ENCODE measurements around the gene LAMA3.
A peak's percentile ranks its signal among the peaks of the same experiment; 100 is the strongest.

The LAMA3 gene

DNA sequence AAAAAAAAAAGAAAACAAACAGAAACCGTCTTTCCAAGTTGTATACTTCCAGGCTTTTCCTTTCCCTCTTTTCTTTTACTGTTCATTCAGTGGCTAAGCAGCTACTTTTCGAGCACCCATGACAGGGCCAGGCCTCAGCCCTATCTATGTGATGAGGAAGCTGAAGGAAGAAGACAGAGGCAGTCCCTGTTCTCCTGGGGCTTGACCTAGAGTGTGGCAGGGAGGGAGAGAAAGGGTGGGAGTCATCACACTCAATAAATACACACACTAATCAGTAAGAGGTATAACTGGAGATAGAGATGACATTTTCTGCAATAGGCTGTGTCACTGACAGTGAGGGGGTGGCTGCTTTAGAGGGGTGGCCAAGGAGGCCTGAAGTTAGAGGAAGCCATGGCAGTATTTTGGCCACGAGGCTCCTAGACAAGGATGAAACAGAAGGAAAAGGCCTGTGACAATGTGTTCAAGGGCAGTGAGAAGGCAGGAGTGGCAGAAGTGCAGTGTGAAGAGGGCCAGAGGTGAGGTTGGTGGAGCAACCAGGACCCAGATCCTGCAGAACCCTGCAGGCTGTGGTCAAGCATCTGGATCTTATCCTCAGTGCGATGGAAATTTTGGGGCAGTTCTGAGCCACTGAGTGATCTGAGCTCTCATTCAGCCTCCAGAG, 193.5 kb downstream of the LAMA3 start:
- no peak for DNase-seq

DNA sequence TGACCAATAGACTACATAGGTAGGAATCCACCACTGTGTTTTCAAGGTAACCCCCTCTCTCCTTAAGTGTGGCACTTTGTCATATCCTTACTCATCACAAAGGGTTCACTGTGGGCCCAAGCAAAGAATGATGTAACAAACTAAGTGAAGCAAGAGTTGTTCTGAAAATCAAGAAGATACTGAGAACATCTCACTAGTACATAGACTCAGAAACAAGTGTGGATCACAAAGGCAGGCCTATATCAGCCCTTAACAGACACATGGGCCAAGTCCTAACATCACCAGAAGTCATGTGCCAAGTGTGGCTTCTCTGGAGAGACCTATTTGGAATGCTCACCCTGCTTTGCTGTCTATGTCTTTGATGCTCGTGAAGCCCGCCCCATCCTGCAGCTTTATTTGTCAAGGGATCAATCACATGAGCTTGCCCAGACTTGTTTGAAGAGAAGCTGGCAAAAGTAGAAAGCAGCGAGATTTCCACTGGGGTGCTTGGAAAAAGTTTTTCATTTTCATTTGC, 194.1 kb downstream of the LAMA3 start:
- no peak for DNase-seq

DNA sequence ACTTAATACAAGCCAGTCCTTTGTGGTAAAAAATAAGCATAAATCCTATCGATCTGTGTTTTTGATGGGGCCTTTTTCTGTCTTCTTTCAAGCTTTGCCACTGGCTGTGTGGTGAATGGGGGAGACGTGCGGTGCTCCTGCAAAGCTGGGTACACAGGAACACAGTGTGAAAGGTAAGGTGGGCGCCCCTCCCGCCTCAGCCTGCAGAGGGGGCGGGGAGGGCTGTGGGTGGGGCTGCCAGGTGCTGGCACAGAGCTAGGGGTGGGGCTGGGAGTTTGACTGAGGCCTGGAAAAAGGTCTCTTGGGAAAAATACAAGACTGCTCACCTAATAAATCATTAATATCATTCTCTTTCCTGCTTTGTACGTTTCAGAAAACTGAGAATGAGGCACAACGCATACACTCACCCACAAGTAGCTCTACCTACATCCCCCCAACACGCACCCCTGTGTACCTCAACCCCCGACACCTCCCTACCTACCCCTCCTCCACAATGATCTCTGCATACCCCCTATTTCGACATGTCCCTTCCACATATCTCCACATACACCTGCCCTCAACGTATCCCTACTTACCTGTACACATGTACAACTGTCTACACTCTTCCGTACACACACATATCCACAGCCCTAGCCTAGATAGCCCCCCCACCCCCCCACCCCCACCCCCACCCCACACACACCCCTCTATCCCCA, 195.6 kb downstream of the LAMA3 start:
- no peak for DNase-seq

DNA sequence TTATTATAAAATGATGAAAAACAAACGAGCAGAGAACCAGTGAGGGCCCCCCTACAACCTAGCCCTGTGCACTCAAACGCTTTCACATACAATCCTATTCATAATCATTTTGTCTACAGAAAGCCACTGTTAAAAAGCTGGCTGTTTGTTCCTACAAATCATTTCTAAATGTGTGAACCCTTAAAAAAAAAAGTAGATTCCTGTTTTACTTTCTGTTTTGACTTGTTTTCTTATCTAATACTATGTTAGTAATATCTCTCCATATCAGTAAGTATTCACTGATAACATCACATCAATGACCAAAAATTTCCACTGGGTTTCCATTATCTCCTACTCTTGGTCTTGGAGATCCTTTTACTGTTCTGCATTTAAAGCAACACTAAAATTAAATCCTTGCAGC, 196.5 kb downstream of the LAMA3 start:
- no peak for DNase-seq

DNA sequence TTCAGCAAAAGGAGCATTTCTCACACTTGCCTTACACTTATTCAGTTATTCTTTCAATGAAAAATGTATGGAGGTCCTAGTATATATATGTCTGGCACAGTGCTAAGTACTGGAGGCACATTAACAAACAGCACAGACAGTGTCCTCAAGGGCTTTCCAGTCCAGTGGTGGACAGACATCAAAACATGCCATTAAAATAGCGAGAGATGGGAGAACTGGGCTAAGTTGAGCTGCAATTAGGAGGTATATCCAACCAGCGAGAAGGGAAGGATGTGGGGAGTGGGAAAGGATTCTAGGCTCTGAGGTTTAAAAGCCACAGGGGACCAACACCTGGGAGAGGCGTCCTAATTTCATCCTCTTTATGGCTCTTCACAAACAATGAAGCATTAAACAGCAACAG, 197.8 kb downstream of the LAMA3 start:
- no peak for DNase-seq

DNA sequence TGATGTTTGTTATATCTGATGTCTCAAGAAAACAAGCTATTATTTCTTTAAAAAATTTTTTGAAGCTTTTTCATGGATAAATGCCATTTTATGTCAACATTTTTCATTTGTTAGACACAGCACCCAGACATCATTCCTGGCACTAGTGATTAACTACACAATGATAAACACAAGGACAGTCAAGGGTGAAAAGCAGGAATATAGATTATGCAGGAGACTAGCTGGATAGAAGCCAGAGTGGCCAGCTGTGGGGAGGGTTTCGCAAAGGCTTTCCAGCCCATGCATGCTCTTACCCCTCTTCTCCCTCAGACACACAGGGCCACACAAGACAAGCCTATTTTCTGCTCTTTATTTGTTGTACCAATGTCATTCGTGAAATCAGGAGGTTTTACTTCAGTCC, 198.2 kb downstream of the LAMA3 start:
- DNase-seq: no peak

DNA sequence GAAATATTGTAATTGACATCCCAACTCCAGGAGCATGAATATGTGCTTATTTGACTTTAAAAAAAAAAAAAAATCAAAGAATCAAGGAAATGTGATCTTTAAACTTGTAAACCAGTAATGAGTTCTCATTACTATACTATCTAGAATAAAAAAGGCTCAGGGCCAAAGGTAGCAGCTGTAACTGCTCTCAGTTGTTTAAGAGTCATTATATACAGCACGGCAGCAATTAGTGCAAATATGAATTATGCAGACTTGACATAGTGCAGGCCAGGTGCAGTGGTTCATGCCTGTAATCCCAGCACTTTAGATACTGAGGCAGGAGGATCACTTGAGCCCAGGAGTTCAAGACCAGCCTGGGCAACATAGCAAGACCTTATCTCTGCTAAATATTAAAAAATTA, 199.6 kb downstream of the LAMA3 start:
- DNase-seq: no peak

DNA sequence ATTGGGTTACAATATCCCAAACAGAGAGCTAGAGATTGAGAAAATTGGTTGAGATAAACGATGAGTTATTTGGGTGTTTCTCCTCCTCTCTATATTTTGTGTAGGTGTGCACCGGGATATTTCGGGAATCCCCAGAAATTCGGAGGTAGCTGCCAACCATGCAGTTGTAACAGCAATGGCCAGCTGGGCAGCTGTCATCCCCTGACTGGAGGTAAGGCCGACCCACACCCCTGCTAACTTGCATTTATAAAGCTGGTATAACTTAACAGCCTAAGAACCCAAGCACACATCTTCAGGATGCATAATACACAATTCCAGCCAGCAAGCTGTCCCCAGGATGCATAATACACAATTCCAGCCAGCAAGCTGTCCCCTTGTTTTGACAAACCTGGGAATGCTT, 200.7 kb downstream of the LAMA3 start:
- DNase-seq: no peak

DNA sequence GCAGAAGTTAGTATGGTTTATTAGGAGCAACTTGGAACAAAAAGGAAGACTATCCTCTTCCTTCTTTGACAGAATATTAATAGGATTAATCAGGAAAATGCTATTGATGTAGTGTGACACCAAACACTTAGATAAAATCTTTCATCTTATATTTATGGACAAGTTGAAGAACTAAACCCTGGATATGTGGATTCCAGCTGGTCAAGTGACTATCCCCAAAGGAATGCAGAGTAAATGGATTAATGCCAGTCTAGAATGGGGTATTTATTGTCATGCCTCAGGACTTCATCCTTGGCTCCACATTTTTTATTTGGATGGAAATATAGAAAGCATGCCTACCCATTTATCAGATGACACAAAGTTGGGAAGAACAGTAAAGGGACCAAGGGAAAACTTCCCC, 201.3 kb downstream of the LAMA3 start:
- DNase-seq: no peak

DNA sequence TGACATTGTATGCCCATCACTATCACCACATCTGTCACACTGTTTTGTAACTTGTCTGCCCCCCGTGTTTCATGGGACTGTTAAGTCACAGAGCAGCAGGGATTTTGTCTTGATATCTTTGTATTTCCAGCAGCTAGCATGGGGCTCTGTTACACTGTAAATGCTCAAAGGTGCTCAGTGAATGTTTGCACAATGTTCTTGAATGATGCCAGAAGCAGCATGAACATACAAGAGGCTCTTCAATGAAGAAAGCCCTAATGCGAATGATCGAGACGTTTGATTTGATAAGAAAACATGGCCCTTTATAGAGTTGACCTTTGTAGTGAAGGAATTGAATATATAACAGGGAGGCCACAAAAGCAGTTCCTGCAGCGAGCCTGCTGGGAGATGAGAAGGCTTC, 204.4 kb downstream of the LAMA3 start:
- DNase-seq: no peak

DNA sequence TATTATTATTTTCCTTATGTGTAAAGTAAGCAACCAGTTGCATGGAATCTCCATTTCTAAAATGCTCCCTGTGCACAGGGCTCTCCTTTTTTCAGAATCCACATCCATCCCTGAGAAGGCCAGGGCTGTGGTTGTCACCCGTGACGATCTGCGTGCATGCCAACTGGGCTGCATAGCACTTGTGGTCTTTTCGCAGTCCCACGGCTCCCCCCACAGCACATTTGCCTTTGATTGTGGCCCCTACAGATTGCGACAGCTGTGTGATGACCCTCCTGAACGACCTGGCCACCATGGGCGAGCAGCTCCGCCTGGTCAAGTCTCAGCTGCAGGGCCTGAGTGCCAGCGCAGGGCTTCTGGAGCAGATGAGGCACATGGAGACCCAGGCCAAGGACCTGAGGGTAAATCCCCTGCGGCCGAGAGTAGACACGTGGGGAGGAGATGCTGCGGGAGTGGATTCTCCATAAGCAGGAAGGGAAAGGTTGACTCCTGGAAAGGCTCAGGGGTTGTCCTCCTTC, 205.5 kb downstream of the LAMA3 start:
- no peak for DNase-seq

DNA sequence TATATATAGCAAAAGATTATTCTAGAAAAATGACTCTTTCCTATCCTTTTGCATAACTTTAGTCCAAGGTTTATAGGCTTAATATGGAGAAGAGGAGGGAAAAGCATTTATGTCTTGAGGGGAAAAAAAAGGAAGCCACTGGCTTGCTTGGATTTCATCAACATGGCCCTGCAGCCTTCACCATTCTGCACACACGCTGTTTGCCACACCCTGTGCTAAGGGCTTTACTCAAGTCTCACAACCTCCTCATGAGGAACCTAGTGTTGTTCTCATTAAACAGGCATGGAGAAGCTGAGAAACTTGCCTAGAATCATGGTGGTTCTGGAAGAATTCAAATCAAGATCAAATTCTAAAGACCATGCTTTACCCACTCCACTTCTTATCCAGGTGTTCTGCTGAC, 208.0 kb downstream of the LAMA3 start:
- DNase-seq: no peak

DNA sequence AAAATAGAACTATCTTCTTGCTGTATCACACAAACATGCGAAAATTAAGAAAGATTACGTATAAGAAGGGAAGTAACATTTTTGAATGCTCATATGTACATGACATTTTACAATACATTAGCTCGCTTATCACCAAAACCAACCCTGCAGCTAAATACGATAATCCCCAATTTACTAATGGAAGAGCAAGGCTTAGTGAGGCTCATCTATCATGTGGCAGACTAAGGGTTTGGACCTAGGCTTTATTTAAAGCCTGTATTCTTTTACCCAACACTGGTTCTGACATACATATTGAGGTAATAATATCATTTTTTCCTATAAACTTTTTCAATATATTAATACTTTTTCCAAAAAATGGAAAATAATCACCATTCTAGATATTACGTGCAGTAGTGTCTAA, 208.5 kb downstream of the LAMA3 start:
- DNase-seq: no peak

DNA sequence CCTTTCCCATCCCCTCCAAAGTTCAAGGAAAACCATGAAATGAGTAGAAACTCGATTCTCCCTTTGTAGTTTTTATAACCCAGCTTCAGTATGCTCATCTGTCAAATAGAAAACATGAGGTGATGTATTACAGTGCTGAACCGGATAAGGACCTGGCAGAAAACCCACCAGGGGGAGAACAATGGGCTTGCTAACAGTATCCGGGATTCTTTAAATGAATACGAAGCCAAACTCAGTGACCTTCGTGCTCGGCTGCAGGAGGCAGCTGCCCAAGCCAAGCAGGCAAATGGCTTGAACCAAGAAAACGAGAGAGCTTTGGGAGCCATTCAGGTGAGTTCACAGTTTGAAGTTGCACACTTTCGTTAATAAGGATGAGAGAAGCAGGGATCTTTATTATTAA, 211.7 kb downstream of the LAMA3 start:
- DNase-seq: no peak

DNA sequence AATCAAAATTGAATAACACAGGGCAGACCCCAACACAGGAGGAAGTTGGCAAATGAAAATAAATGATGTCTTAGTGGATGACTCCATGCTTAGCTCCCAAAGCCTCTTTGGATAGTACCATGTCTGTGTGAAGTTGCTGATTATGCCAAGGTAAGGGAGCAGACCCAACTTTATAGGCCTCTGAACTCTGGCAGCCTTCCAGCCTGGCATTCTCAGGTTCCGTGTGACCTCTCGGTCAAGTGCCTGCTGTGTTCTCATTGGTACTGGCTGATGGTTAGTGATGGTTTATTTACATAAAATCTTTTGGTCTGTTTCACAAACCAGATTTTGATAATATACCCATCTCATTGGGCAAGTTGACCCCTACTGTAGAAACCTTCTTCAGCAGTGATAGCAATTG, 213.1 kb downstream of the LAMA3 start:
- no peak for DNase-seq

DNA sequence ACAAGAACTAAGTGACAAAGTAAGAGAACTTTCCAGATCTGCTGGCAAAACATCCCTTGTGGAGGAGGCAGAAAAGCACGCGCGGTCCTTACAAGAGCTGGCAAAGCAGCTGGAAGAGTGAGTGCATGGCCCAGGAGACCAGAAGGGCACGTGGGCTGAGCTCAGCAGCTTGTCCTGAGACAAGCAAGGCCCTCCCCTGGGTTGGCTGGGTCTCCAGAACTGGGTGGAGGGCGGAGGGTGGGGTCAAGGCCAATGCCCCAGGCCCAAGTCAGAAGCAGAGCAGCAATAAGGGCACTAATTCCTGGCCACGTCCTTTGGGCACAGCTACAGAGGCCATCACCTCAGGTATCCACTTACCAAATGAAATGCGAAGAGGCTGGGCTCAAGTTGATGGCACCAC, 214.7 kb downstream of the LAMA3 start:
- no peak for DNase-seq

DNA sequence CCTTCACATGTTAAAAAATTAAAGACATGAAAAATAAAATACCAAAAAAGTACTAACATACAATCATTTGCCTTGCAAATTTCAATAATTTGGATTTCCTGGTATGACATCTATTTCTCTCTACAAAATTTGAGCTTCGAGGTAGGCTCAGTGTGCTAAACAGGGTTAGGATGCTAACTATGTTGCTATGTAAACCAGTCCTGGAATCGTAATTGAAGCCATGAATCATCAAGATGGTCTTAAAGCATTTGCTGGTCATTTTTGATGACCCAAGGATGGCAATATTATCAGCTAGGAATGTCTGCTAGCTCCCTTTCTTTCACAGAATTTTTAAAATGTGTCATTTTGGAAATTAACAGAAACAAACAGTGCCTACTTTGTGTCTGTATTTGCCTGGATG, 217.4 kb downstream of the LAMA3 start:
- no peak for DNase-seq

DNA sequence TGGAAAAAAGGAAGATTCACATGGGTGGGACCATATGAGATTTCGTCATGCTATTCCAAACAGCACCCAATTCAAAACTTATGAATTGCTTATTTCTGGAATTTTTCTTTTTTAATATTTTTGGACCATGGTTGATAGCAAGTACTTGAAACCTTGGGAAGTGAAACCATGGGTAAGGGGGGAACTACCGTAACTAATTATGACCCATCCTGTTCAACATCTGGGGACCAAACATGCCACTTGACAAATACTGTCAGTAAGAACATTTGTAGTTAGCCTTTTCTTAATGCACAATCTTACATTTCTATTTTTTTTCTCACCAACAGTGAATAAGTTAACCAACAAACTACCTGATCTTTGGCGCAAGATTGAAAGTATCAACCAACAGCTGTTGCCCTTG, 219.6 kb downstream of the LAMA3 start:
- DNase-seq: no peak

DNA sequence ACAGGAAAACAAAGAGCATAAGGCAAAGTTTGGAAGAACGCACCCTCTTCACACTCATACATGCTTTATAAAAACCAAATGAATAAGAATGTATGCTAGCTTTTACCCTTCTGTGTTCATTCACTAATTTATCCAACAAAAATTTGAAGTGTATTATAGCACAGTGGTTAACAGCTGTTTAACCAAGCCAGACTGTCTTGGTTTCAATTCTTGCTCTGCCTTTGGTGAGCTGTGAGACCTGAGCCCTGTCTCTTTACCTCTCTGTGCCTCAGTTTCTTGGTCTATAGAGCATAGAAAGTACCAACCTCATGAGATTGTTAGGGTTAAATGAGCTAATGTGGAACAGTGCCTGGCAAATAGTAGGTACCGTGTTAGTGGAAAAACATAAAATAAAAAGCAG, 220.8 kb downstream of the LAMA3 start:
- DNase-seq: no peak

DNA sequence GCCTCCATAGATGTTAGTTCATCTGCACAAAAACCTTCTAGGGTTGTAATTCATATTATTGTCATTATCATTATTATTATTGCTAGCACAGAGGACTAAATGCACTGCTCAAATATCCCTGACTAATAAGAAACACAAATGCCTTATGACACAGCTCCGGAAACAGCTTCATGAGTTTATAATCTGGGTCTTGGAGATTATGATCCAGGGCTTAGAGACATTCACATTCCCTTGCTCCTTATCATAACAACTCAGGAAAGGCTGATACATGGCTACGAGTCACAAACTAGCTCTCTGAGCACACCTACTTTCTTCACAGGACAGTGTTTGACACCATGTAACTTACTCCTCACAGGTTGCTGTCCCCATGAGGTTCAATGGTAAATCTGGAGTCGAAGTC, 223.1 kb downstream of the LAMA3 start:
- no peak for DNase-seq

DNA sequence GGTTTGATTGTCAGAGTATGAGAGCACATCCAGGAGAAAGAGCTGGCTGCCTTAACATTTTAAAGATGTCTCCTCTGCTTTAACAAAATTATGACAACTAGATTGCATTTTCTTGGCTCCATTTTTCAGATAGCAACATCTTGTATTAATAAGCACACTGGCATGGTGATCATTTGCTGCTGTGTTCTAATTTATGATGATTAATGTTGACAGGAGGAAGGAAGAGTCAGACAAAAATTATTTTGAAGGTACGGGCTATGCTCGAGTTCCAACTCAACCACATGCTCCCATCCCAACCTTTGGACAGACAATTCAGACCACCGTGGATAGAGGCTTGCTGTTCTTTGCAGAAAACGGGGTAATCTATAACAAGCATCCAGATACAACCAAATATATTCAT, 227.1 kb downstream of the LAMA3 start:
- DNase-seq: no peak

DNA sequence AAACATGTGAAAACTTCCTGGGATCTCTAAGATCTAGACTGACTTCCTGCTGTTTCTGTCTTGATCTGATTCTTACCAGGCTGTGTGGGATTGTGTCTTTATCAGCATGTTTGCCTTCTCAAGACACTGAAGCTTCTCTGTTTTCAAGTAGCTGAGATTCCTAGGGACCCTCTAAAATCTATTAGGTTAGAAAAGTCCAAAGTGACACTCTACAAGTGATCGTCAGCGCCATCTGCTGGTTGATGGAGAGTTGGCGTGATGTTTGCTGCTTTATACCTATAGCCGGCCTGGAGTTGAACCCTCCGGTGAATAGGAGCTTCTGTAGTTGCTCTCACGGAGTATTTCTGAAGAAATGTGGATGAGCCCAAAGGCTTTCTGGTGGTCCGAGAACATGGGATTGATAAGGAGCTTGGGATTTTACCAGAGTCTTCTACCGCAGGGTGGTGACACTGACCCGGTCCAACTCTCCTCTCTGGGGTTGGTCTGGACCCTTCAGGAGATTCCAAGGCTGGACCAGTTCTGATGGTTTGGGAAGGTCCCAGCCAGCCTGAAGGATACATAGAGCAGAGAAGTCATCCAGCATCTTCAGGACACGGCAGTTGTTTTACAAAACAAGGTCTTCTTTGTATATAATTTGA, 229.3 kb downstream of the LAMA3 start:
- DNase-seq: peak; percentile 37 to 39

DNA sequence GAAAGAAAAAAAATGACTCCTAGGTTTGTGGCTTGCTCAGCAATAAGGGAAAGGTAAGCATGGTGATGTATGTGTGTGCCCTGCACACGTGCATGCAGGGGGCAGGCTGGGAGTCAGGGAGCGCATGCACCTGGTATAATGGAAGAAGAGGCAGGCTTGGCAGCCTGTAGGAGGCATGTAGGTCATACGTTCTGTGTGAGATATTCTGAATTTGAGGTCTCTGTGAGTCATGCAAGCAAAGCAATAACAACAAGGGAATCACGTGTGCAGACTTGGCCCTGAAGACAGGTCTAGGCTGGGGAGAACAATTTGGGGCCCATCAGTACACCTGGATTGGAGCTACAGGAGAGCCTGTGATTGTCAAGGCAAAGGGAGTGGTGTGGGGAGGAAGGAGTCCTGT, 230.8 kb downstream of the LAMA3 start:
- DNase-seq: no peak

DNA sequence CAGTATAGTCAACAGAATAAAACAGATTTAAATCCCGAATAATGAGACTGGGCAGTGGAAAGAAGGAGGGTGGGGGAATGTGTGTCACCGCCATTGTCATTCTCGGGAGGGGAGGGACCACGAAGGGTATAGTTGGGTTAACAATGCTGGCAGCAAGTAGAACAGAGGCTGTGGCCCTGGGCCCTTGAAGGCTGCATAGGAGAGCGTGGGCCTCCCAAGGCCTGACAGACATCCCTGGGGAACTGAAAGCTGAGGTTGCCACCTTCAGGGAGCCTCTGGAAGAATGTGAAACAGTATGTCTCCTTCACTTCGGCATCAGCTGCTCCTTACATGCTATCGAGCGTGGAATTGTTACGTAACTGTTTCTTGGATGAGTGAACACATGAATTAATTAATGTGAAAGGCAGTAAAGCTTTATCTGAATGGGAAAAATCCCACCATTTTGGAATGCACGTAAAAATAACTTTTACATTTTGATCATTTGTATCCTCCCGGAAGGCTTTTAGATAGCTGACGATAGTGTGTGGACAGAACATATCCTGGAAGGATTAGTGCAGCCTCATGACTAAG, 232.5 kb downstream of the LAMA3 start:
- DNase-seq: no peak

Measured in AML-193 (cell line).